ENCODE data around the gene RELL2. TPM values are rescaled to one million over a fixed set of nuclear protein-coding genes. Genes with fewer than 3 reads are reported as not detected.
A peak's percentile ranks its signal among the peaks of the same experiment; 100 is the strongest.

RELL2 gene
- 8.7 TPM for total RNA-seq (2021; ENCODE audit: unreplicated experiment)
- 5.1 and 5.4 TPM in 2 replicates for polyA plus RNA-seq (2012)
- Bru-seq, nascent RNA = percentile 46 among the genes with signal in this experiment
- percentile 44 among the genes with signal in this experiment for BruChase-seq, experiment 1, labeled RNA remaining after a 6-hour chase
- BruChase-seq, experiment 2, labeled RNA remaining after a 2-hour chase = percentile 48 among the genes with signal in this experiment
- long read RNA-seq, transcript RELL2-204 (6 exons, 2,461 nt) = minor isoform, 6 of 33 reads
- long read RNA-seq, transcript RELL2-202 (8 exons, 2,154 nt) = major isoform, 7 of 33 reads
- long read RNA-seq, partial matches to known transcripts = 5 of 33 reads
- long read RNA-seq, other reads (novel, unspliced or antisense) = 12 of 33 reads

DNA sequence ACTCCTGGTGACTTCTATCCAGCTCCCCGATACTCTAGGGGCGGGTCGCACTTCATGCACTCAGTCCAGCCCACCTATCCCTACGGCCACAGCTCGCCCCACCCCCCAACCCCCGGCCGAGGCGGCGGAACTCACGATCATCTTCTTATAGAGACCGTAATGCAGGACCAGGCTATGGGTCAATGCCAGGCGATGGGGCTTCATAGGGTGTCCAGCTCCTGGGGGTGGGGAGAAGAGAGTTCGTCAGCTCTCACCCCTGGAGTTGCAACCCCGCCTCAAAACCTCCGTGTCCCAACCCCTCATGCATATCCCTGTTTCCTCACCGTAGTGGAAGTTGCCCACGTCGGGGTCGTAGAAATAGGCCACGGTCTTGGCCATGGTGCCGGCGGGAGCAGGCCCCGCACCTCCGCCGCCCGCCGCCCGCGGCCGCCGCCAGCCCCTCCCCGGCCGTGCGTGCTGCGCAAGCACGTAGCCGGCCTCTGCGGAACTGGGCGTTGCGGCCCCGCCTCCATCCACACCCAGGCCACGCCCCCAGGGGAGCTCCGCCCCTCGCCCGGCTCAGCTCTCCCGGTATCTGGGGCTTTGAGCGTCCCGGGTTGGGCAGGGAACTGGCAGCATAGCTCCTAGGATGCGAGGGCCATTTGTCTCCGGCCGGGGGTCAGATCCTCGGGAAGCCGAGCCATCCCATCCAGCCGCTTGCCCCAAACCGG, at the start of gene RELL2, which contains the start of gene HDAC3:
TSS of gene RELL2 (plus strand) at position 585 of the 710 bp plus-strand sequence. CDS start 1,229 bp downstream, outside the sequence.
TSS of gene HDAC3 (minus strand) at position 437 of the 710 bp plus-strand sequence. CDS start at position 378, 59 bp downstream.
- DNase-seq (ENCODE audit: low read depth, low spot score) = peak; percentile 68
- peaks cover 48% of the 10 kb centered on the region for H3K79me2 ChIP-seq (ENCODE audit: insufficient read depth, low read length)
- H3K4me1 ChIP-seq (ENCODE audit: control insufficient read depth in 1 of 2, insufficient read depth in 2 of 2, low read length in 2 of 2) = peaks cover 6 to 30% of the 10 kb centered on the region in 2 experiments
- H3K9ac ChIP-seq (ENCODE audit: low read length) = peak within 1 kb of the TSS; percentile 76
- H3K27ac ChIP-seq (ENCODE audit: low read depth, low read length) = peak within 1 kb of the TSS; percentile 62
- peak within 1 kb of the TSS; percentile 98 for H3K4me2 ChIP-seq (ENCODE audit: low read length)
- CTCF ChIA-PET = interaction anchor here (1.0 to 3.5 kb wide), 7 partner anchors 17 to 325 kb away, joined by 3 to 35 read pairs (median 5); partner anchors contain the start of genes DIAPH1 and PCDHGA10
- RAD21 ChIA-PET (ENCODE audit: low non-redundant PET in 1 of 2, low total read pairs in 2 of 2, uncharacterized antibody in 2 of 2, unreplicated experiment in 2 of 2) = interaction anchor here (0.5 to 1.8 kb wide), 5 partner anchors 18 to 332 kb away, joined by 3 to 9 read pairs (median 4); partner anchors contain the start of genes DIAPH1 (in 2 of the 2) and RNF14 (in 1 of the 2)
- peak within 1 kb of the TSS; percentile 78 to 96 for H3K4me3 ChIP-seq (replicated peaks in 1 of 2; ENCODE audit: low read depth in 1 of 2, low read length in 2 of 2)
- H3K9me2 ChIP-seq (ENCODE audit: insufficient read depth) = no peaks in the 10 kb centered on the region
- intact Hi-C loops (cut with micrococcal nuclease) = loop anchor here (1.0 kb wide), 1 partner anchor 17 kb away; no protein-coding TSS in a partner anchor
- H3K36me3 ChIP-seq (ENCODE audit: control insufficient read depth in 1 of 2, insufficient read depth in 2 of 2, low read length in 2 of 2) = peaks cover 4 to 8% of the 10 kb centered on the region in 2 experiments; a peak in 1 of 4 replicates
- no peaks in the 10 kb centered on the region for H3K27me3 ChIP-seq (ENCODE audit: insufficient read depth, low read length)
- TF ChIP-seq, protein P1, sequence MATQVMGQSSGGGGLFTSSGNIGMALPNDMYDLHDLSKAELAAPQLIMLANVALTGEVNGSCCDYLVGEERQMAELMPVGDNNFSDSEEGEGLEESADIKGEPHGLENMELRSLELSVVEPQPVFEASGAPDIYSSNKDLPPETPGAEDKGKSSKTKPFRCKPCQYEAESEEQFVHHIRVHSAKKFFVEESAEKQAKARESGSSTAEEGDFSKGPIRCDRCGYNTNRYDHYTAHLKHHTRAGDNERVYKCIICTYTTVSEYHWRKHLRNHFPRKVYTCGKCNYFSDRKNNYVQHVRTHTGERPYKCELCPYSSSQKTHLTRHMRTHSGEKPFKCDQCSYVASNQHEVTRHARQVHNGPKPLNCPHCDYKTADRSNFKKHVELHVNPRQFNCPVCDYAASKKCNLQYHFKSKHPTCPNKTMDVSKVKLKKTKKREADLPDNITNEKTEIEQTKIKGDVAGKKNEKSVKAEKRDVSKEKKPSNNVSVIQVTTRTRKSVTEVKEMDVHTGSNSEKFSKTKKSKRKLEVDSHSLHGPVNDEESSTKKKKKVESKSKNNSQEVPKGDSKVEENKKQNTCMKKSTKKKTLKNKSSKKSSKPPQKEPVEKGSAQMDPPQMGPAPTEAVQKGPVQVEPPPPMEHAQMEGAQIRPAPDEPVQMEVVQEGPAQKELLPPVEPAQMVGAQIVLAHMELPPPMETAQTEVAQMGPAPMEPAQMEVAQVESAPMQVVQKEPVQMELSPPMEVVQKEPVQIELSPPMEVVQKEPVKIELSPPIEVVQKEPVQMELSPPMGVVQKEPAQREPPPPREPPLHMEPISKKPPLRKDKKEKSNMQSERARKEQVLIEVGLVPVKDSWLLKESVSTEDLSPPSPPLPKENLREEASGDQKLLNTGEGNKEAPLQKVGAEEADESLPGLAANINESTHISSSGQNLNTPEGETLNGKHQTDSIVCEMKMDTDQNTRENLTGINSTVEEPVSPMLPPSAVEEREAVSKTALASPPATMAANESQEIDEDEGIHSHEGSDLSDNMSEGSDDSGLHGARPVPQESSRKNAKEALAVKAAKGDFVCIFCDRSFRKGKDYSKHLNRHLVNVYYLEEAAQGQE (IDR thresholded peaks at IDR 0.05; ENCODE audit: low read depth) = no peak
- peak; percentile 67 for TF ChIP-seq POLR2A (IDR thresholded peaks at IDR 0.05; ENCODE audit: borderline replicate concordance, extremely low read depth, insufficient read depth, insufficient read length)
- peak; percentile 96 for TF ChIP-seq POLR2AphosphoS5 (IDR thresholded peaks at IDR 0.05; ENCODE audit: low read depth, low read length)
- TF ChIP-seq ZFX (IDR thresholded peaks at IDR 0.05) = peak; percentile 82
- no peak for TF ChIP-seq EZH2 (IDR thresholded peaks at IDR 0.05)
- peak; percentile 82 for ATAC-seq
- POLR2A ChIA-PET = interaction anchor here (0.5 to 2.0 kb wide), 6 partner anchors 13 to 73 kb away, joined by 3 to 14 read pairs (median 6); partner anchors contain the start of genes DIAPH1 and FCHSD1
- H3K9me3 ChIP-seq (ENCODE audit: control insufficient read depth in 1 of 2, insufficient read depth in 1 of 2, low read depth in 1 of 2, low read length in 2 of 2) = no peaks in the 10 kb centered on the region
- TSS peak; percentile 53 for BruUV-seq (replicated peaks)
- H2AFZ ChIP-seq (ENCODE audit: low read depth, low read length, poor library complexity, severe bottlenecking) = peak within 1 kb of the TSS; percentile 9
- no peaks in the 10 kb centered on the region for H4K20me1 ChIP-seq (ENCODE audit: insufficient read depth)

Measured in HCT116 (cell line).